Measurements from ENCODE around the gene CCL14.
"Not testable (repeated sequence)": the region's sequence is repeated elsewhere in the genome, so short reads cannot be mapped to it uniquely, and the experiment has no call there.

Gene CCL14

GRCh38 chr17:35984140-35984539, 2.4 kb downstream of the CCL14 start:
- no peak for DNase-seq

DNA sequence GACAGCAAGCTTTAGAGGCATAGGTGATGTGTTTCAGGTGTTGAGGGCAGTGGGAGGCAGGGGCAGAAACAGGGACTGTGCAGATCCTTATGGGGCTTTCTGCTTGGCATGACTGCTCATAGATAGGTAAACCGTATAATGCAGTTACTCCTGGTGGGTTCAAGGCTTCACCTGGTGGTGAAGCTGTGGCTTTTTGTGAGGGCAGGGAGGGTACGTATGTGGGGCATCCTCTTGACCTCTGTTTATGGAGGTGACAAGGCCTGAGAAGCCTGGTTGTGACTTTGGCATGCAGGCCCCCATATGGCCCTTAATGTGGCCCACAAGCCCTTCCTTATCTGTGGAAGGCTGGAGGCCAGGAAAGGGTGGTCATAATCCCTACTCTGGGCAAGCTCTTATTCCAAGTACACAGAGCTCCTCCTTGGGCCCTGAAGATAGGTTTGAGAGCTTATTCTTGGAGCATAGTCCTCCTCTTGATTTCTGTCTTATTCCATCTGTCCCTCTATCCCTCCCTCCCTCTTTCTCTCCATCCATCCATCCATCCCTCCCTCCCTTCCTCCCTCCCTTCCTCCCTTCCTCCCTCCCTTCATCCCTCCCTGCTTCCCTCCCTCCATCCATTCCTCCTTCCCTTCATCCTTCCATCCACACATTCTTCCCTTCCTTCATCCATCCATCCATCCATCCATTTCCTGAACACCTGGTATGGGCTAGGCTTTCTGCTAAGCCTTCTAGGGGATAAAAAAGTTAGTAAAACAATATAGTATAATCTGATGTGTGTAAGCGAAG, 3.9 kb downstream of the CCL14 start:
- DNase-seq: no peak

- DNase-seq: no peak
These were observed 4.6 kb downstream of the CCL14 start for GRCh38 chr17:35981908-35982330.

DNA sequence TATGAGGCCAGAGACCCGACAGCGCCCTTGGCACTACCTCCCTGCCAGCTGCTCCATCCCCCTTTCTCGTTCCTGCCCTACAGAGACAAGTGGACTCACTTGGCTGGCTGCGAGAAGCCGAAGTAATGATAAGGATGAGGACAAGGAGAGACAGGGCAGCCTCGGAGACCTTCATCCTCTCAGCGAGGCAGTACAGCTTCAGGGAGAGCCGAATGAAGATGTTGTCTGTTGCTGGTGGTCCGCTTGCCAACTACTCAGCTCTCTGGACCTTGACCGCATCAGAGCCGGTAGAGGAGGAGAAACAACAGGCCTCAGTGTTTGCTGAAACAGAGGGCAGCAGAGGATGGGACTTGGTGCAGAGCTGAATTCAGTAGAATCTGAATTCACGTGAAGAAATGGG, 5.3 kb downstream of the CCL14 start, which contains the start of gene CCL16:
CCL16 (minus strand) TSS at position 252 of the 400 bp plus-strand sequence; CDS start at position 175, 77 bp downstream.
- DNase-seq: no peak

GRCh38 chr17:35978346-35978745, 8.2 kb downstream of the CCL14 start:
- DNase-seq: no peak

DNA sequence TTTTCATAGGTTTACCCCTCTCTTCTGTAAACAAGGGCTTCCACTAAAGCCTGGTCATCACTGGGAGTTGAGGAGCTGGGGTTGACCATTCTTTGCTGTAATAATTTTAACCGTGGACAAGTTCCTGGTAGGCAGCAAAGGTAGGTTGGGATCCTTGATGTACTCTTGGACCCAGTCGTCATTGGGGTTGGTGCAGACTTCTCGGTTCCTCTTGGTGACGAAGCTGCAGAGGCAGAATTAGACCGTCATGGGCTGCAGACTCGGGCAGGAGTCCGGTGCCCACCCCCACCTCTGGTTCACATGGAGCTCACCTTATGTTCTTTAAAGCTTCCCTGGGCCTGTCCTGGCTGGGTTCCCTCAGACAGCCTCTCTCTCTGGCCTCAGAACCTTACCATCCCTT, 9.0 kb downstream of the CCL14 start:
- no peak for DNase-seq

DNA sequence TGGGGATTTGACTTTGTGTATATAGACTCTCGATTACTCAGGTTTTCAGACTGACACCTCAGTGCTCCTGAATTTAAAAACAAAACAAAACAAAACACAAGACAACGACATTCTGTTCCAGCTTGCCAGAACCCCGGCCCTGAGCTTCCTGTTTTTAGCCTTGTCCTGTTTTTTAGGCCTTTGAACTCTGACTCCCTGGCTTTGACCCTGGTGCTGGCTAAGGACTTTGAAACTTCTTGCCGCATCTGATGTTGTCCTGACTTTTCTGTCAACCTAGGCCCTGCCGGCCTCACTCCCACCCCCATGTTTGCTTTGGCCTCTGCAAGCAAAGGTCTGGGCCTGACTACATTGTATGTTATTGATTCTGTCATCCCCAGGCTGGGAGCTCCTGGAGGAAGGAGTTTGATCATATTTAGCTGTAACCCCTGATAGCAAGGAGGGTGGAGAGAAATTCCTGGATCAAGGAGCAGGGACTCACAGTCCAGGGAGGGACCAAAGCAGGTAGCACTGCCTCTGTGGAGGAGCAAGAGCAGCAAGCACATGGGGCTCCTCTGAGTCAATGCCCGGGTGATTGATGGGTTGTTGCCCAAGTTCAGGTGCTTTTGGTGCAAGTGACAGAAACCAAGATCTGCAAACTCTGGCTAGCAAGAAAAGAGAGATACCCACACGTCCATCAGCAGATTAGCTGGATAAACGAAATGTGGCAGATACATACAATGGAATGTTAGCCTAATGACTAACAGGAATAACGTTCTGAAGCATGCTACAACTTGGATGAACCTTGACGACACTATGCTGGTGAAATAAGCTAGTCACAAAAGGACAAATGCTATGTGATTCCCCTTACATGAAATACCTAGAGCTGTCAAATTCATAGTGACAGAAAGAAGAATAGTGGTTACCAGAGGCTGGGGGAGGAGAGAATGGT, 12.9 kb downstream of the CCL14 start:
- DNase-seq: no peak

DNA sequence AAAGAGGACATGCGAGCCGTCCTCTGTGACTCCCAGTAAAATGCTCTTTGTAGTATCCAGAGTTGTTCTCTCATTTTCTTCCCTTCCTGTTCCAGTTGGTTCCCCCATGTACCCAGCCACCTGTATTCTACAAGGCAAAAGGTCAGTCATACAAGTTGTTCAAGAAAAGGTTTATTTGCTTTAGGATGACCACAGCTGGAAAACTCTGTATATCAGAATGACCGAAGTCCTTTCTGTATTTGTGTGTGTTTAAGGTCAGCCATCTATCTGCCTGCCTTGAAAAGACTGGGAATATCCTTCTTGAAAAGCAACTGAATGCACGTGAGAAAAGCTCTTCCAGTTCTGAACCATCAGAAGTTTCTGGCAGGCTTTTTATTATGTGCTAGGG, 13.6 kb downstream of the CCL14 start:
- no peak for DNase-seq

DNA sequence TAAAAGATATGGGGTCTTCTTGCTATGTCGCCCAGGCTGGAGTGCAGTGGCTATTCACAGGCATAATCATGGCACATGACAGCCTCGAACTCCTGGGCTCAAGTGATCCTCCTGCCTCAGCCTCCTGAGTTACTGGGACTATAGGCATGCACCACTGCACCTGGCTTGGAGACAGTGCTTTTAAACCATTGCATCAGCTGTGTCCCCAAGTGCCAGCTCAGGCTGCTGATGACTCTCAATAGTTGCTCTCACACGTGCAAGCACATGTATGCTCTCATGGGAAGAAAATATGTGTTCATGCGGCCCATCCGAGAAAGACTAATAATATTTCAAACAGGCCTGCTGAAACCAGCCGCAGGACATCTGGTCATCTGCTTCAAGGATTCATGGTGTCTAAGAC, 14.0 kb downstream of the CCL14 start:
- no peak for DNase-seq

- DNase-seq: no peak
These were observed 14.5 kb downstream of the CCL14 start for GRCh38 chr17:35972066-35972465.

DNA sequence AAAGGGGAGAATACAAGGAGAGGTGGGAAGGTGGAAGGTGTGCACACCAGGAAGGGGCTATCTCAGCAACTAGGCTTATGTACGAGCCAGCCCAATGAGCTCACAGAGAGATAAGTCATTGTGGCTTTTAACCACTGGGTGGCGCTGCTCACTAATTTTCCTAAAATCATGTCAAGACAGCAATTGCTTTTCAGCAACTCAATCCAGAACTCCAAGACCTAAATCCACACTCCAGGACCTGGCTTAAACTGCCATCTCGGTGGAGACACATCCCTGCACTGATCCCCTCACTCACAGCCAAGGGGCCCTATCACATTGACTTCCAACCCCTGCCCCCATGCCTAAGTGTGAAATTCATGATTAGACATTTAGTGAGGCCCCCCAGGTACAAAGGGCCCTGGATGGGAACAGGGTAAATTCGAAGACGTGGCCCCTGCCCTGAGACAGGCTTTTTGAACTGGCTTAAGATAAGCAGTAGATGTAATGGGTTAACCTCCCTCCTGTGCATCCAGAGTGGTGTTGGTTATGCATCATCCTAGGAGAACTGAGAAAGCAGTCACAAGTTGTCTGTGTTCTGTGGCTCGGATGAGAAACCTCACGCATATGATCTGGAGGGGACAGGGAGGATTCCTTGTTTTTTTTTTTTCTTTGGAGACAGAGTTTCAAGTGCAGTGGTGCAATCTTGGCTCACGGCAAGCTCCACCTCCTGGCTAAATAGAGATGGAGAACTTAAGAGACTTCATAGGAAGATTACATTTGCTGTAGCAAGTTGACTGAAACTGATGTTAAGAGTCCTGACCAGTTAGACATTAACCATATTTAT, 16.8 kb downstream of the CCL14 start:
- peak; percentile 61 for DNase-seq

- DNase-seq: no peak
These were observed 17.9 kb downstream of the CCL14 start for GRCh38 chr17:35968520-35969054.

DNA sequence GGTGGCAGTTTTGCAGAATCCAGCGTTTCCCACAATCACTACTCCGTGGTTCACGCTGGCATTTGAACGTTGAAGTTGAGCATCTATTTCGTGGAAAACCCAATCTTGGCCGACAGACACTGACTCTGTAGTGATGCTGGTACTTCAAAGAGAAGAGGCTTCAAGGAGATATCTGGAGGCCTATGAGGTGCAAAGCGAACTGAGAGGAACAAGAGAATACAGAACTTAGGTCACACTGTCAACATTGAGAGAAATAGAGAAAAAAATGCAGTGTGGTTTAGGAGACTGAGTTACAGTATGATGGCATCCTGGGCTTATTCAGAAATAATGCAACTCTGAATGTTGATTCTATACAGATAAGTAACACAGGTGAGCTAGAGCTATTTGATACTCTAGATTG, 21.3 kb downstream of the CCL14 start:
- DNase-seq: no peak

GRCh38 chr17:35963663-35964062, 22.9 kb downstream of the CCL14 start:
- no peak for DNase-seq

GRCh38 chr17:35953720-35954119, 32.8 kb downstream of the CCL14 start:
- DNase-seq: no peak

- no peak for DNase-seq
These were observed 37.1 kb downstream of the CCL14 start for GRCh38 chr17:35949401-35949800.

- DNase-seq: no peak
These were observed 38.4 kb downstream of the CCL14 start for GRCh38 chr17:35948092-35948491.

- DNase-seq: peak; percentile 56
These were observed 39.4 kb downstream of the CCL14 start for GRCh38 chr17:35947156-35947585.

DNA sequence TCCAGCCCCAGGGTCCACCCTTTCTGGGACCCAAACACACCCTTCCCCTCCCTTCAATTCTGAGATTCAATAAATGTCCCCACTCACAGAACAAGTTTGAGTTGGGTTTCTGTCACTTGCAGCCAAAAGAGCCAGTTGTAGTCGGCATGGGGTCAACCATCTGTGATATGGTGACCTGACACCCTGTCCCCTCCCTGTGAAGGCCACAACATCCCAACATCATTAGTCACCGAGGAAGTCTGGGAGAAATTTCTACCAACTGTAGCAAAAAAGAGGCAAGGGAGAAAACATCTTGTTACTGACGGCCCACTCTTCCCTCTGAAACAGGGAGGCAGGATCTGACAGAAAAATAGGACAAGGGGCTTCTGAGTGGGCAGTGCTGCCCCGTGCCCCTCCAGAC, 42.4 kb downstream of the CCL14 start:
- DNase-seq: no peak

GRCh38 chr17:35943537-35943936, 43.0 kb downstream of the CCL14 start, which contains the start of gene LYZL6:
Gene LYZL6 (minus strand): TSS chr17:35943713. CDS start chr17:35939356, 4,357 bp downstream.
- no peak for DNase-seq

DNA sequence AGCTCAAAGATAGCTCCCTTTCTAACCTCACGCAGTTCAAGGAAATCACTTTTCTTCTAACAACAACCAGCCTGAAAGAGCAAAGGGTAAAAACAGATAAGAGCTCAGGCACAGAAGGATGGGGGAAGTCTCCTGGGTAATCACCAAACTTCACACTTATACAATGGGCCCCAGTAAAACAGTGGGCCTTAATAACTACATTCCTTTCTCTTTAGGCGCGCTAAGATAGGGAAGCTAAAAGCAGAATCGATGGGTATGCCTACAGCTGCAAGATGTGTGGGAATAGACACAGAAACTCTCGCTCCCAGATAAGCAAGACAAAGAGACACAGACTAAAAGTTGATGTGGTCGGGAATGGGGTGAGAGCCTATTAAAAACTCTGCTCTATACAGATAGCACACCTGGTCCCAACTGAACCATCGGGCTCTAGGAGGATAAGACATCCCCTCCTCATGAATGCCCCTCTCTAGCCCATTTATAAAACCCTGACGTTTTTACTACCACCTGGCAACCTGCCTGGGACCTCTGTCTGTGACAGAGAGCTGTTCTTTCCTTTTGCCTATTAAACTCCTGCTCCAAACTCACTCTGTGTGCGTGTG, 43.8 kb downstream of the CCL14 start:
- no peak for DNase-seq

GRCh38 chr17:35938492-35938891, 48.0 kb downstream of the CCL14 start:
- DNase-seq: not testable (repeated sequence)

All from NCI-H2171 (cell line).